T-helper 1 cell treated with Interleukin-12 subunit alpha and Interleukin-12 subunit beta and Interleukin-4 antibody, amounts not matched to agents 30 μg/mL and 1 μg/mL, for 36 hours (primary cell): ENCODE measurements around the gene TMEM242.

Experiments used
- H3K27ac Mint-ChIP-seq: one replicate; pipeline ENCODE4 v1.8.0; 2021; ENCODE audit warnings: mild to moderate bottlenecking, mixed read lengths
- H3K27me3 Mint-ChIP-seq: one replicate; pipeline ENCODE4 v1.8.0; 2021; ENCODE audit warnings: low read depth, mixed read lengths
- H3K36me3 Mint-ChIP-seq: one replicate; pipeline ENCODE4 v1.8.0; 2021; ENCODE audit warnings: low read depth, mixed read lengths
- H3K4me1 Mint-ChIP-seq: one replicate; pipeline ENCODE4 v1.8.0; 2021; ENCODE audit warnings: low read depth, mixed read lengths
- H3K4me3 Mint-ChIP-seq: one replicate; pipeline ENCODE4 v1.8.0; 2021; ENCODE audit warnings: mild to moderate bottlenecking, moderate library complexity, mixed read lengths
- H3K9me3 Mint-ChIP-seq: one replicate; pipeline ENCODE4 v1.8.0; 2021; ENCODE audit warnings: mixed read lengths

TMEM242 gene

DNA sequence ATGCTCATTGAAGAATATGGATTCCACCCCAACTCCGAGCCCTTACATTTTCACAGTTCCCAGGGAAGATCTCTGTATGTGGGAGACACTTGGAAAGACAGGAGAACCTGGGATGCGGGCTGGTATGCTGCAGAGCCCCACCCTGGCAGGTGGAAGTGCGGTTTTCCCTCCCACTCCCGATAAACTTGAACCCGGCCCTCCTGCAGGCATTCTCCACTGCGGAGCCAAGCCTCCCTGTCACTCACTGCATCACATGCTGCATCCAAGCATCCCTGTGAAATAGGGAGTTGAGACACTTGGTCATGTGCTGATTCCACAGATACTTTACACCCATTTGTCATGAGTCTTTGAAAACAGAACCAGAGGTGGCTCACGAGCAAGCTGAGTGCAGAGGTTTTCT is 35.4 kb downstream of the TMEM242 start:
- Mint-ChIP-seq H3K4me1 (peaks cover 4% of the 10 kb centered on the region), H3K4me3 (no peak overlapping the region), H3K27me3 (no peaks in the 10 kb centered on the region), H3K36me3 (no peaks in the 10 kb centered on the region), H3K9me3 (no peaks in the 10 kb centered on the region), H3K27ac (no peak overlapping the region)

GRCh38 chr6:157287247-157287850 is 36.0 kb downstream of the TMEM242 start:
- H3K27me3 Mint-ChIP-seq = no peaks in the 10 kb centered on the region
- no peak overlapping the region for H3K4me3 Mint-ChIP-seq
- H3K9me3 Mint-ChIP-seq = no peaks in the 10 kb centered on the region
- peaks cover 1% of the 10 kb centered on the region for H3K4me1 Mint-ChIP-seq
- no peaks in the 10 kb centered on the region for H3K36me3 Mint-ChIP-seq
- H3K27ac Mint-ChIP-seq = no peak overlapping the region

GRCh38 chr6:157285422-157285779 is 37.9 kb downstream of the TMEM242 start:
- no peak overlapping the region for H3K4me3 Mint-ChIP-seq
- H3K9me3 Mint-ChIP-seq = no peaks in the 10 kb centered on the region
- H3K4me1 Mint-ChIP-seq = peaks cover 1% of the 10 kb centered on the region
- H3K27ac Mint-ChIP-seq = no peak overlapping the region
- H3K27me3 Mint-ChIP-seq = no peaks in the 10 kb centered on the region
- no peaks in the 10 kb centered on the region for H3K36me3 Mint-ChIP-seq

DNA sequence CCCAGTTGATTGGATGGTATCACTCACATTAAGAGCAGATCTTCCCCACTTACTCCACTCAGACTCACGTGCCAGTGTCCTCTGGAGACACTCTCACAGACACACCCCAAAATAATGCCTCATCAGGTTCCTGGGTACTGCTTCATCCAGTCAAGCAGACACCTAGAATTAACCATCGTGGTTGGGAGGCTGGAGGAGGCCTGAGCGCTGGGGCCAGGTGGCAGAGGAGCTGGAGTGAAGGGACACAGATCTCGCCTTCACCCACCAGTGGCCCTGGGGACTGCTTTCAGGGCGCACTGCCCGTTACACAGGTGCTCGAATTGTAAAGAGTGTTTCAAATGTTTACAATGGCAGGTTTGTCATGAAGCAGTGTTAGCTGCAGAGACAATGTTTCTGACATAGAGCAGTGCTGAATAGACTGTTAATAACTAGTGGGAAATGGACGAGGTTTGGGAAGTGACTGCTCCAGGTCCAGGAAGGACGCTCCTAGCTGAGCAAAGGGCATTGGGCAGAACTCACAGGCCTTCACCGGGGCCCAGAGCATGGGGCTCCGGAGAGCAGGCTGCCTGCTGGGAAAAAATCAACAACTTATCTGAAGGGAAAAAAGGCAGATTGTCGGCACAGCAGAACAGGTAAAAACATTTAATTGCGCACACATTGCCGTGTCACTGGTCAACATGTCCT is 38.4 kb downstream of the TMEM242 start:
- Mint-ChIP-seq H3K27me3 (no peaks in the 10 kb centered on the region), H3K27ac (no peak overlapping the region), H3K9me3 (no peaks in the 10 kb centered on the region), H3K4me1 (peaks cover 1% of the 10 kb centered on the region), H3K36me3 (no peaks in the 10 kb centered on the region), H3K4me3 (no peak overlapping the region)

- H3K9me3 Mint-ChIP-seq = no peaks in the 10 kb centered on the region
- H3K27ac Mint-ChIP-seq = no peak overlapping the region
- H3K4me1 Mint-ChIP-seq = peaks cover 1% of the 10 kb centered on the region
- peaks cover 1% of the 10 kb centered on the region for H3K27me3 Mint-ChIP-seq
- no peak overlapping the region for H3K4me3 Mint-ChIP-seq
- H3K36me3 Mint-ChIP-seq = no peaks in the 10 kb centered on the region
These were observed 39.2 kb downstream of the TMEM242 start for GRCh38 chr6:157283900-157284737.

GRCh38 chr6:157283330-157283898 is 39.9 kb downstream of the TMEM242 start:
- H3K4me1 Mint-ChIP-seq = peaks cover 1% of the 10 kb centered on the region
- peaks cover 4% of the 10 kb centered on the region for H3K27me3 Mint-ChIP-seq
- no peaks in the 10 kb centered on the region for H3K36me3 Mint-ChIP-seq
- no peaks in the 10 kb centered on the region for H3K9me3 Mint-ChIP-seq
- no peak overlapping the region for H3K27ac Mint-ChIP-seq
- H3K4me3 Mint-ChIP-seq = no peak overlapping the region

DNA sequence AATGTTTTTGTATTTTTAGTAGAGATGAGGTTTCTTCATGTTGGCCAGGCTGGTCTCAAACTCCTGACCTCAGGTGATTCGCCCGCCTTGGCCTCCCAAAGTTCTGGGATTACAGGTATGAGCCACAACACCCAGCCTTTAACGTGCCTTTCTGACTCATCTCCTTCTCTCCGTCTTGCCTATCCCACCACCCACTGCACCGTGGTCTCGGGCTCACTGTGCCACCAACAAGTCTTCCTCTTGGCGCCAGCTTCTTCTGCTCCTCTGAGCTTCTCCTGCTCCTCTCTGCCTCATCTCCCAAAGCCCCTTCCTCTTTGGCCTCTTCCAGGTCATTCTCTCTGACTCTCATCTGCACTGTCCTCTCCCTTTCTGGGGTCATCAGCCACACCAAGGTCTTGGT is 41.0 kb downstream of the TMEM242 start:
- Mint-ChIP-seq H3K36me3 (no peaks in the 10 kb centered on the region), H3K27ac (no peak overlapping the region), H3K4me1 (peaks cover 1% of the 10 kb centered on the region), H3K4me3 (no peak overlapping the region), H3K9me3 (no peaks in the 10 kb centered on the region), H3K27me3 (peaks cover 9% of the 10 kb centered on the region)

DNA sequence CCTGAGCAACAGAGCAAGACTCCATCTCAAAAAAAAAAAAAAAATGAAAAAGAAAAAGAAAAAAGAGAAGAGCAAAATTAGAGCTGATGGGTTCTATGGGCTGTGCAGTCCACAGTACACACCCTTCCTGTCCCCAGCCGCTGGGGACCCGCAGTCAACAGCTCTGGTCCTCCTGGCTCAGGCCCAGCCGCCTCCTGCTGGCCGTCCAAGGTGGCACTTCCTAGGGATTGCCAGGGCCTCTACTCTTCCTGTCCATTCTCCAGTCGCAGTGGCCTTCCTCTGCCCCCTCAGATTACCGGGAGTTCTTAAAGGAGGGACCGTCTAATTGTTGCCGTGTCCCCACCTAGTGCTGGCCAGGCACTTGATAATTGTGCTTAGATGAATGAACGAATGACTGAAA is 41.7 kb downstream of the TMEM242 start:
- Mint-ChIP-seq H3K27ac (no peak overlapping the region), H3K36me3 (no peaks in the 10 kb centered on the region), H3K27me3 (peaks cover 16% of the 10 kb centered on the region), H3K4me3 (no peak overlapping the region), H3K4me1 (peaks cover 1% of the 10 kb centered on the region), H3K9me3 (no peaks in the 10 kb centered on the region)

DNA sequence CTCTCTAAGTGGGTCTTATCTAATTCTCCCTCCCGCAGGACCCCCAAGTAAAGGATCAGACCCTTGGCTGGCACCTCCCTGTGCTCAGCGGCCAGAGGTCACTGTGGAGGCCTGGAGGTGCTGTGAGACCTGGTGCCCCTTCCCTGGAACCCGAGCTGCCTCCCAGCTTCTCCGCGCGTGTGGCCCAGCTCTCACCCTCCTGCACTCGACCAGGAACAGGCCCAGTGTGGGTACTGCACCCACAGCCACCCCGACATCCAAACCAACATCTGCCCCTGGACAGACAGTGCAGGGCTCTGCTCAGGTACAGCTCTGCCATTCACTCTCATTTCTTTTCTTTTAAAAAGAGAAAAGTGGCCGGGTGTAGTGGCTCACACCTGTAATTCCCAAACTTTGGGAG is 42.4 kb downstream of the TMEM242 start:
- H3K9me3 Mint-ChIP-seq = no peaks in the 10 kb centered on the region
- H3K36me3 Mint-ChIP-seq = no peaks in the 10 kb centered on the region
- no peak overlapping the region for H3K4me3 Mint-ChIP-seq
- H3K27ac Mint-ChIP-seq = no peak overlapping the region
- H3K27me3 Mint-ChIP-seq = peaks cover 17% of the 10 kb centered on the region
- peaks cover 1% of the 10 kb centered on the region for H3K4me1 Mint-ChIP-seq

DNA sequence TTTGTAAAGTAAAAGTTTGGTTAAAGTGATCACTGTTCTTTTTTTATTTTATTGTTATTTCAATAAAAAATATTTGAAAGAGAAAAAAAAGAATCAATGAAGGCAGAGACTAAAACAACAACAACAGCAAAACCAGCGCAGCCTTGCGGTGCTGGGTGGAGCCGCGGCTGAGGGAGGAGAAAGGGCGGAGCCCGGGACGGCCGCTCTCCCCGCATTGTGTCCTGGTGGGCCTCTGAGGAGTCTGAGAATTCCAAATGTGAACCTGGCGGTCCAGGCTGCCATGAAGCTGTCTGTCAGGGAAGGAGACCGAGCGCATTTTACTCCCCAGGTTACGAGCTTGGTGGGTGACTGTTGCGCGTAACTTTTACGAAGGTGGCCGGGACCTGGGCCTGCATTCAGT is 43.2 kb downstream of the TMEM242 start:
- Mint-ChIP-seq H3K4me1 (peaks cover 1% of the 10 kb centered on the region), H3K27ac (no peak overlapping the region), H3K36me3 (no peaks in the 10 kb centered on the region), H3K27me3 (peaks cover 17% of the 10 kb centered on the region), H3K9me3 (no peaks in the 10 kb centered on the region), H3K4me3 (no peak overlapping the region)

DNA sequence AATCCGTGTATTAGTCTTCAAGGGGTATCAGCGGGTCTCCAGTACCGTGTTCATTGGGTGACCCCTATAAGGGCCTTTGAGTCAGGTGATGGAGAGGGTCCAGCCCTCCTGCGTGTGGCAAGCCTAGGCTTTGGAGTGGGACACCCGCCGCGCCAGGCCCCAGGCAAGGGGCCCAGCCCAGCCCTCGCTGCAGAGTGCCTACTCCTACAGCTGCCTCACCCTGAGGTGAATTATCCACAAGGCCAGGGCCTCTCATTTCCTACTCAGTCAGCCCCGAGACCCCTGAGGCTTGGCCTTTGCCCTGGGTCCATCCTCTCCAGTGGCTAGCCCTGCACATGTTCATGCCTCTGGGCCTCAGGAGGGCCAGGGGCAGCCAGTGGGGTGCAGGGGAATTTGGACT is 45.1 kb downstream of the TMEM242 start:
- peaks cover 4% of the 10 kb centered on the region for H3K4me1 Mint-ChIP-seq
- no peak overlapping the region for H3K4me3 Mint-ChIP-seq
- no peaks in the 10 kb centered on the region for H3K9me3 Mint-ChIP-seq
- peaks cover 17% of the 10 kb centered on the region for H3K27me3 Mint-ChIP-seq
- no peaks in the 10 kb centered on the region for H3K36me3 Mint-ChIP-seq
- H3K27ac Mint-ChIP-seq = no peak overlapping the region

- no peaks in the 10 kb centered on the region for H3K36me3 Mint-ChIP-seq
- H3K4me3 Mint-ChIP-seq = no peak overlapping the region
- peaks cover 17% of the 10 kb centered on the region for H3K27me3 Mint-ChIP-seq
- peaks cover 4% of the 10 kb centered on the region for H3K4me1 Mint-ChIP-seq
- no peaks in the 10 kb centered on the region for H3K9me3 Mint-ChIP-seq
- no peak overlapping the region for H3K27ac Mint-ChIP-seq
These were observed 46.6 kb downstream of the TMEM242 start for GRCh38 chr6:157276731-157277130.

- no peaks in the 10 kb centered on the region for H3K36me3 Mint-ChIP-seq
- H3K27ac Mint-ChIP-seq = no peak overlapping the region
- H3K9me3 Mint-ChIP-seq = no peaks in the 10 kb centered on the region
- peaks cover 17% of the 10 kb centered on the region for H3K27me3 Mint-ChIP-seq
- no peak overlapping the region for H3K4me3 Mint-ChIP-seq
- H3K4me1 Mint-ChIP-seq = peaks cover 4% of the 10 kb centered on the region
These were observed 47.2 kb downstream of the TMEM242 start for GRCh38 chr6:157276134-157276532.

GRCh38 chr6:157274471-157275226 is 48.7 kb downstream of the TMEM242 start:
- peaks cover 4% of the 10 kb centered on the region for H3K36me3 Mint-ChIP-seq
- peaks cover 4% of the 10 kb centered on the region for H3K4me1 Mint-ChIP-seq
- peaks cover 17% of the 10 kb centered on the region for H3K27me3 Mint-ChIP-seq
- peak overlapping the region; percentile 86 for H3K27ac Mint-ChIP-seq
- H3K9me3 Mint-ChIP-seq = peaks cover 10% of the 10 kb centered on the region
- H3K4me3 Mint-ChIP-seq = peak overlapping the region; percentile 86
